HepG2 (cell line): ENCODE results near the gene GRM5. TPM values are rescaled to one million over a fixed set of nuclear protein-coding genes. Genes with fewer than 3 reads are reported as not detected.
"Not testable (repeated sequence)": the region's sequence is repeated elsewhere in the genome, so short reads cannot be mapped to it uniquely, and the experiment has no call there.

Experiments
- ATAC-seq: fragments of 200-7000 bp; cut with Tn5 transposase; 3 replicates; pipeline ENCODE4 v1.9.1; 2020; ENCODE audit warnings: mild to moderate bottlenecking, moderate library complexity
- BruUV-seq: library from RNA; stranded (reverse); fragments of 400-500 nt; replicated peaks from 2 replicates; lab custom pipeline; 2021; lab: Mats Ljungman, UMichigan
- CTCF ChIA-PET: fragments of 300-600 bp; formaldehyde crosslinking; extraction: SDS; loops from one replicate; lab custom pipeline; 2021; ENCODE audit warnings: low total read pairs, inconsistent platforms, low intra/inter-chr PET ratio; lab: Yijun Ruan, JAX
- POLR2A ChIA-PET: fragments of 350-600 bp; sonication (Branson Sonifier 250); formaldehyde crosslinking; loops from one replicate; lab custom pipeline; 2020; ENCODE audit warnings: antibody characterized with exemption, inconsistent platforms; lab: Yijun Ruan, JAX
- DNase-seq: peaks from one replicate; pipeline ENCODE4 v3.0.0-alpha.2; 2015; ENCODE audit warnings: low spot score
- FAIRE-seq: peaks from 3 replicates; lab custom pipeline; 2011; peaks lifted over from hg19 to GRCh38; lab: Jason Lieb, UNC
- H2AFZ ChIP-seq: one replicate; pipeline ENCODE4 v1.6.1; 2011; ENCODE audit warnings: low read length, inconsistent platforms
- H3K27ac ChIP-seq: fragments of 300-600 bp; 3 replicates; pipeline ENCODE4 v1.8.0; 2011; ENCODE audit warnings: mixed run types, mild to moderate bottlenecking, mixed read lengths, low read length, inconsistent platforms; ENCODE audit not compliant: insufficient read depth; ENCODE audit errors: extremely low read length
- H3K27me3 ChIP-seq, 2 experiments: fragments of 200-600 bp in 1 of 2; 2 replicates in 1 of 2; 3 replicates in 1 of 2; pipeline versions ENCODE4 v1.6.0 to v1.8.0; 2011; ENCODE audit warnings: low read length in 2 of 2, mild to moderate bottlenecking in 2 of 2, moderate library complexity in 2 of 2, inconsistent platforms in 1 of 2; ENCODE audit not compliant: insufficient read depth in 2 of 2, control insufficient read depth in 1 of 2
- H3K36me3 ChIP-seq, 2 experiments: fragments of 200-600 bp in 1 of 2; replicated peaks in 1 of 2; 2 replicates in 1 of 2; 3 replicates in 1 of 2; pipeline versions ENCODE4 v1.5.1 to v1.8.0; 2011; ENCODE audit warnings: low read length in 2 of 2, inconsistent platforms in 1 of 2; ENCODE audit not compliant: insufficient read depth in 2 of 2, control insufficient read depth in 1 of 2
- H3K4me1 ChIP-seq: 2 replicates; pipeline ENCODE4 v1.5.1; 2012; ENCODE audit warnings: low read length, inconsistent platforms; ENCODE audit not compliant: insufficient read depth
- H3K4me2 ChIP-seq: 2 replicates; pipeline ENCODE4 v1.6.0; 2011; ENCODE audit warnings: low read depth, low read length, inconsistent platforms
- H3K4me3 ChIP-seq, 3 experiments: fragments of 200-600 bp in 1 of 3; sonication (generic), shearing (Covaris generic) in 1 of 3; replicated peaks in 1 of 3; 2 replicates each; pipeline ENCODE4 v1.5.1; 2011 to 2016; ENCODE audit warnings: low read length in 3 of 3, inconsistent platforms in 2 of 3, low read depth in 2 of 3, mild to moderate bottlenecking in 2 of 3, control low read depth in 1 of 3, mixed read lengths in 1 of 3; ENCODE audit not compliant: insufficient read depth in 1 of 3
- H3K79me2 ChIP-seq: one replicate; pipeline ENCODE4 v1.6.1; 2011; ENCODE audit warnings: low read length, inconsistent platforms; ENCODE audit not compliant: insufficient read depth
- H3K9ac ChIP-seq: 2 replicates; pipeline ENCODE4 v1.6.0; 2011; ENCODE audit warnings: mild to moderate bottlenecking, low read depth, low read length, inconsistent platforms; ENCODE audit not compliant: insufficient read depth
- H3K9me3 ChIP-seq: 2 replicates; pipeline ENCODE4 v1.5.1; 2012; ENCODE audit warnings: mild to moderate bottlenecking, low read length
- H4K20me1 ChIP-seq: 2 replicates; pipeline ENCODE4 v1.6.0; 2011; ENCODE audit warnings: inconsistent platforms, mild to moderate bottlenecking, low read length, moderate library complexity; ENCODE audit not compliant: insufficient read depth
- WGBS: methylation state at CpG from one replicate; pipeline ENCODE4 v1.1.6; 2017; ENCODE audit warnings: low lambda C conversion rate; 5-methylcytosine and 5-hydroxymethylcytosine counted together
- in situ Hi-C: cut with HindIII; loops from 2 replicates; pipeline ENCODE4 v1.10.0; 2017; ENCODE audit warnings: low pct_unique_long_range_greater_than_20kb; ENCODE audit not compliant: extremely low pct_ligation_motif_present
- intact Hi-C: fragments of 100-400 bp; cut with micrococcal nuclease; formaldehyde crosslinking; loops from one replicate; pipeline ENCODE4 v1.10.0; 2022; ENCODE audit not compliant: unreplicated experiment
- polyA plus RNA-seq, 8 experiments: library from polyadenylated mRNA; depleted of rRNA in 3 of 8; stranded (reverse) in 7 of 8; unstranded in 1 of 8; fragments of >200 nt; fragmentation: Illumina TruSeq in 4 of 8; extraction: Trizol in 4 of 8; gene quantifications; 2 replicates each; pipeline versions ENCODE4 v1.2.1 to v1.2.3, GENCODE V29; 2011 to 2016; ENCODE audit warnings: low read depth in 4 of 8, missing spikeins in 1 of 8, mixed read lengths in 1 of 8; ENCODE audit not compliant: insufficient read depth in 1 of 8
- total RNA-seq, 5 experiments: library from RNA; depleted of rRNA; stranded (reverse); fragments of >200 nt; fragmentation: Illumina TruSeq; extraction: Trizol; gene quantifications; 2 replicates each; pipeline ENCODE4 v1.2.3, GENCODE V29; 2016; ENCODE audit warnings: low read depth in 1 of 5

The GRM5 gene
- total and polyA plus RNA-seq, 2 of the 13 experiments (the other 11 are each of a cell fraction or from before 2014, with no cell fraction given): not detected

GRCh38 chr11:88947843-88948572 is 117.8 kb downstream of the GRM5 start:
- H3K4me1 ChIP-seq, FAIRE-seq, POLR2A ChIA-PET, H3K27ac ChIP-seq, H2AFZ ChIP-seq, H3K79me2 ChIP-seq, in situ Hi-C loops, H4K20me1 ChIP-seq, BruUV-seq, H3K4me2 ChIP-seq, H3K9ac ChIP-seq, DNase-seq, H3K36me3 ChIP-seq, H3K27me3 ChIP-seq, ATAC-seq, H3K9me3 ChIP-seq, intact Hi-C loops, H3K4me3 ChIP-seq, CTCF ChIA-PET: not testable (repeated sequence)
- WGBS: 2% methylated on average over 6 of the region's 6 CpGs

- ATAC-seq, CTCF ChIA-PET, H3K9me3 ChIP-seq, H4K20me1 ChIP-seq, BruUV-seq, FAIRE-seq, POLR2A ChIA-PET, in situ Hi-C loops, H3K27ac ChIP-seq, H3K4me1 ChIP-seq, H3K9ac ChIP-seq, H2AFZ ChIP-seq, H3K27me3 ChIP-seq, intact Hi-C loops, H3K4me2 ChIP-seq, H3K79me2 ChIP-seq, H3K4me3 ChIP-seq, DNase-seq, H3K36me3 ChIP-seq: not testable (repeated sequence)
- 0% methylated on average over 1 of the region's 1 CpG for WGBS
Measured at GRCh38 chr11:88929665-88930064, 136.1 kb downstream of the GRM5 start.

- intact Hi-C loops, H3K9me3 ChIP-seq, H3K4me3 ChIP-seq, DNase-seq, in situ Hi-C loops, H4K20me1 ChIP-seq, H3K9ac ChIP-seq, POLR2A ChIA-PET, H3K27ac ChIP-seq, CTCF ChIA-PET, H3K79me2 ChIP-seq, H3K4me2 ChIP-seq, FAIRE-seq, BruUV-seq, H2AFZ ChIP-seq, ATAC-seq, H3K4me1 ChIP-seq, H3K27me3 ChIP-seq, H3K36me3 ChIP-seq: not testable (repeated sequence)
- 0% methylated on average over 1 of the region's 1 CpG for WGBS
Measured at GRCh38 chr11:88917065-88917464, 148.7 kb downstream of the GRM5 start.
